GM12891 (cell line): ENCODE results near the gene OPRL1.

Experiments
- POLR2A ChIP-seq: IDR thresholded peaks from 2 replicates; pipeline ENCODE4 v1.6.1; 2011; ENCODE audit warnings: low read depth, low read length, control low read depth
- POLR2AphosphoS5 ChIP-seq: IDR thresholded peaks from 2 replicates; pipeline ENCODE4 v1.6.1; 2011; ENCODE audit warnings: low read depth, low read length, control low read depth
- POU2F2 ChIP-seq: IDR thresholded peaks from 2 replicates; pipeline ENCODE4 v1.6.1; 2011; ENCODE audit warnings: low read depth, mild to moderate bottlenecking, control low read depth, low read length, moderate library complexity
- SPI1 ChIP-seq: IDR thresholded peaks from 2 replicates; pipeline ENCODE4 v1.6.1; 2011; ENCODE audit warnings: low read depth, low read length, control low read depth
- TAF1 ChIP-seq: IDR thresholded peaks from 2 replicates; pipeline ENCODE4 v1.6.1; 2011; ENCODE audit warnings: low read depth, low read length, control low read depth

DNA sequence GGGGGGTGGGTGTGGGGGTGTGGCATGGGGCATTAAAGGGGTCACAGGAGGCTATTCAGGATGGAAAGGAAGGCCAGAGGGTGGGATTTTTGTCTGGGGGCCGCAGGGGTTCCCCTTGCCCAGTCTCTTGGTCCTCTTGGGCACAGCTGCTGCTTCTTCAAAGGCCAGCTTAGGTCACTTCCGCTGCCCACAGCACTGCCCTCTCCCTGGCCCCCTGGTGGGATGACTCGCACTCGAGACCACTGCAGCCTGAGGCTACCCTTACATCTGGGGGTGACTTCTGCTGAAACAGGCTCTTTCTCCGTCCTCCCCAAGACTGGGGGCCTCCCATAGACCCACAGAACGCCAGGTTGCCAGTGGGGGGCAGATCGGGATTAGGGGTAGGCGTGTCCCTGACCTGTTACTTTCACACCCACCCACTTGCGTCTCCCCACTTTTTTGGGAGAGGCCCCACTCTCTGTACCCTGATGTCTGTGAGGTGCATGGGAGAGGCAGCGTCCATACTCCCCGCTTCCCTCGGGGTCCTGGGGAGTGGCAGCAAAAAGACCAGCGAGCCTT lies 3.0 kb downstream of the OPRL1 start:
- TF ChIP-seq POLR2A: no peak
- no peak for TF ChIP-seq POLR2AphosphoS5
- TF ChIP-seq TAF1: no peak
- no peak for TF ChIP-seq POU2F2
- TF ChIP-seq SPI1: no peak
